ENCODE data around the gene VMAC.

VMAC gene

GRCh38 chr19:5895890-5896289 is 8.8 kb upstream of the VMAC start:
- no peak for TF ChIP-seq CTCF (conservative IDR thresholded peaks at IDR 0.05)
- no peak overlapping the region for H3K27ac ChIP-seq

- TF ChIP-seq CTCF (conservative IDR thresholded peaks at IDR 0.05), result no peak
- H3K27ac ChIP-seq, result no peak overlapping the region
Measured at GRCh38 chr19:5896365-5897076, 8.2 kb upstream of the VMAC start.

GRCh38 chr19:5897189-5897969 is 7.3 kb upstream of the VMAC start:
- H3K27ac ChIP-seq, result no peak overlapping the region
- no peak for TF ChIP-seq CTCF (conservative IDR thresholded peaks at IDR 0.05)

- TF ChIP-seq CTCF (conservative IDR thresholded peaks at IDR 0.05), result no peak
- H3K27ac ChIP-seq, result no peak overlapping the region
Measured at GRCh38 chr19:5899728-5900526, 4.7 kb upstream of the VMAC start.

GRCh38 chr19:5900976-5901375 is 3.7 kb upstream of the VMAC start:
- no peak for TF ChIP-seq CTCF (conservative IDR thresholded peaks at IDR 0.05)
- no peak overlapping the region for H3K27ac ChIP-seq

GRCh38 chr19:5903056-5903623 is 1.5 kb upstream of the VMAC start:
- peak overlapping the region; percentile 86 for H3K27ac ChIP-seq
- no peak for TF ChIP-seq CTCF (conservative IDR thresholded peaks at IDR 0.05)

All from VCaP (cell line).